Ovary (tissue), 3 donors: ENCODE results near the gene RTF2.

Source experiments
- CTCF ChIP-seq, 3 donors: fragments of 450-650 bp in 2 of 3; fragments of 200-600 bp in 1 of 3; IDR thresholded peaks; one replicate each; pipeline versions ENCODE4 v1.5.1 to v1.8.0; 2016 to 2022; ENCODE audit warnings: antibody characterized with exemption in 3 of 3, mild to moderate bottlenecking in 1 of 3
- POLR2A ChIP-seq: fragments of 450-650 bp; IDR thresholded peaks from one replicate; pipeline ENCODE4 v1.6.1; 2017; ENCODE audit warnings: antibody characterized with exemption, mild to moderate bottlenecking, moderate library complexity
- donor health status: DM: no; HTN: no; CAD: no.

GRCh38 chr20:56454754-56455153, 13.7 kb upstream of the RTF2 start:
- TF ChIP-seq POLR2A (no peak), CTCF (IDR thresholded peaks at IDR 0.05) (no peak)
